Measurements from ENCODE around the gene MTA1. TPM values are rescaled to one million over a fixed set of nuclear protein-coding genes. Genes with fewer than 3 reads are reported as not detected.

MTA1 gene
- total and polyA plus RNA-seq, 2 of the 8 experiments (the other 6 are each of a cell fraction or from before 2014, with no cell fraction given): 73.9 to 221 TPM

- TF ChIP-seq GABPA (IDR thresholded peaks at IDR 0.05; ENCODE audit: borderline replicate concordance, insufficient read depth, low read length): peak; percentile 83; the same call in 1 of the 2 replicates
- peak; percentile 44; the same call in 1 of the 2 replicates for TF ChIP-seq CHD2 (IDR thresholded peaks at IDR 0.05; ENCODE audit: low read length)
- TF ChIP-seq POU5F1 (IDR thresholded peaks at IDR 0.05; ENCODE audit: low read depth, low read length): no peak
- peak; percentile 48 for TF ChIP-seq KDM4A (IDR thresholded peaks at IDR 0.05; ENCODE audit: low read depth, low read length, severe bottlenecking)
- TF ChIP-seq ZNF274 (IDR thresholded peaks at IDR 0.05; ENCODE audit: borderline replicate concordance, extremely low read depth, low read length): no peak
- peak in 1 of 2 experiments; percentile 82; a peak in 2 of 4 replicates for TF ChIP-seq SIN3A (conservative IDR thresholded peaks at IDR 0.05 in 1 of 2, IDR thresholded peaks at IDR 0.05 in 1 of 2; ENCODE audit: low read depth in 1 of 2, low read length in 2 of 2)
- no peak for TF ChIP-seq EZH2 (IDR thresholded peaks at IDR 0.05; ENCODE audit: low read depth, low read length, severe bottlenecking)
- TF ChIP-seq, protein P1, sequence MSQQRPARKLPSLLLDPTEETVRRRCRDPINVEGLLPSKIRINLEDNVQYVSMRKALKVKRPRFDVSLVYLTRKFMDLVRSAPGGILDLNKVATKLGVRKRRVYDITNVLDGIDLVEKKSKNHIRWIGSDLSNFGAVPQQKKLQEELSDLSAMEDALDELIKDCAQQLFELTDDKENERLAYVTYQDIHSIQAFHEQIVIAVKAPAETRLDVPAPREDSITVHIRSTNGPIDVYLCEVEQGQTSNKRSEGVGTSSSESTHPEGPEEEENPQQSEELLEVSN (IDR thresholded peaks at IDR 0.05): peak; percentile 60
- TF ChIP-seq TAF1 (IDR thresholded peaks at IDR 0.05; ENCODE audit: low read depth, low read length): peak; percentile 76
- no peak for TF ChIP-seq SP2 (IDR thresholded peaks at IDR 0.05; ENCODE audit: low read length)
Measured at GRCh38 chr14:105480807-105481801, 61.5 kb downstream of the MTA1 start (continued).

All from H1 (cell line).